Mesodermal cell (in vitro differentiated cells): ENCODE measurements around the gene ALK.

Experiments
- H3K27ac ChIP-seq: 2 replicates; pipeline ENCODE4 v1.7.0; 2013; ENCODE audit warnings: mild to moderate bottlenecking, low read depth, low read length, moderate library complexity; ENCODE audit not compliant: severe bottlenecking
- H3K36me3 ChIP-seq: 2 replicates; pipeline ENCODE4 v1.7.1; 2013; ENCODE audit warnings: mild to moderate bottlenecking, low read length, moderate library complexity; ENCODE audit not compliant: control insufficient read depth, insufficient read depth
- H3K4me1 ChIP-seq: one replicate; pipeline ENCODE4 v1.7.1; 2013; ENCODE audit warnings: mild to moderate bottlenecking, low read length; ENCODE audit not compliant: insufficient read depth, control insufficient read depth, poor library complexity, severe bottlenecking
- H3K4me3 ChIP-seq: 2 replicates; pipeline ENCODE4 v1.7.0; 2013; ENCODE audit warnings: low read length, control low read depth, mild to moderate bottlenecking; ENCODE audit not compliant: insufficient read depth, poor library complexity, severe bottlenecking; ENCODE audit errors: extremely low read depth
- H3K9me3 ChIP-seq: 2 replicates; pipeline ENCODE4 v1.7.1; 2013; ENCODE audit warnings: mild to moderate bottlenecking, low read length, moderate library complexity; ENCODE audit not compliant: control insufficient read depth
- WGBS, 2 experiments: methylation state at CpG; one replicate each; pipeline ENCODE4 v1.1.5; 2013; ENCODE audit warnings: missing lambda C conversion rate in 2 of 2; ENCODE audit not compliant: insufficient coverage in 2 of 2; 5-methylcytosine and 5-hydroxymethylcytosine counted together

Gene ALK

DNA sequence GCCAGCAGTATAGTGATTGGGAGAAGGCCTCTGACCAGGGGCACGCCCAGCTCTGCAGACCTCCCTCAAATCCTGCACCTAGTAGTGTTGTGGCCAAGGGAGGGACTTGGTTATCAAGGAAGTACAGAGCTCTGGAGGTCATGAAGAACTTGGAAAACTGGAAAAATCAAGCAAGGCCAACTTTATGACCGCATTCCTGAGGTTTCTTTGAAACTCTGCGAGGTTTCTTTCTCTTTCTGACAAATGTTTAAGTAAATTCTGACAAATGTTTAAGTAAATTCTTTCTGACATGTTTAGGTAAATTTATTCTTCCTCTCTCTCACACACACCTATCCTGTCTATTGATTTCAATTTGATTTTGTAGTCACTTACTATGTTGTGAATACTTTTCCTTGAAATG is 775.2 kb downstream of the ALK start:
- no peak overlapping the region for H3K4me3 ChIP-seq
- no peaks in the 10 kb centered on the region for H3K36me3 ChIP-seq
- WGBS, 2 experiments = 100% methylated on average over 1 of the region's 3 CpGs; no CpG with 5 or more reads in 1 of the 2 experiments
- H3K4me1 ChIP-seq = no peaks in the 10 kb centered on the region
- no peaks in the 10 kb centered on the region for H3K9me3 ChIP-seq
- no peak overlapping the region for H3K27ac ChIP-seq

DNA sequence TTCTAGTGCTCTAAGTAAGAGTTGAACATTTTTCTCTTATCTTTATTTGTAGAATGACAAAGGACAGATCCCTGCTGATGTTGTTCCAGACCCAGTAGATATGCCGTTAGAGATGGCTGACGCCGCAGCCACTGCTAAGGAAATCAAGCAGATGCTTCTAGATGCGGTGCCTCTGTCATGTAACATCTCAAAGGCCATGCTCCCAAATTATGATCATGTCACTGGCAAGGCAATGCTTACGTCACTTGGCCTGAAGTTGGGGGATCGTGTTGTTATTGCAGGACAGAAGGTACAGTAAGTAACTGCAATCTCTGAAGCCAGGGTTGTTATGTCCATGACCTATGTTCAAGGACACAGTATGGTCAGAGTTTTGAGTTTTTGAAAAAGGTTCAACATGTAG is 777.7 kb downstream of the ALK start:
- no peak overlapping the region for H3K27ac ChIP-seq
- no peaks in the 10 kb centered on the region for H3K4me1 ChIP-seq
- peaks cover 4% of the 10 kb centered on the region for H3K9me3 ChIP-seq
- no peaks in the 10 kb centered on the region for H3K36me3 ChIP-seq
- H3K4me3 ChIP-seq = no peak overlapping the region
- 87 to 90% methylated on average over 5 to 6 of the region's 6 CpGs for WGBS, 2 experiments
